NCI-H1694 (cell line): Measurements from ENCODE around the gene LRRTM4.
"Not testable (repeated sequence)": the region's sequence is repeated elsewhere in the genome, so short reads cannot be mapped to it uniquely, and the experiment has no call there.

ENCODE experiments used
- DNase-seq: peaks from one replicate; lab custom pipeline; 2025; lab: John Stamatoyannopoulos, UW

Gene LRRTM4

GRCh38 chr2:77169426-77169825, 352.8 kb downstream of the LRRTM4 start:
- no peak for DNase-seq

GRCh38 chr2:77164021-77164420, 358.2 kb downstream of the LRRTM4 start:
- DNase-seq: not testable (repeated sequence)

- no peak for DNase-seq
Observed at GRCh38 chr2:77161009-77161408, 361.2 kb downstream of the LRRTM4 start.

GRCh38 chr2:77156599-77156998, 365.6 kb downstream of the LRRTM4 start:
- DNase-seq: no peak

- DNase-seq: no peak
Observed at GRCh38 chr2:77155511-77155910, 366.7 kb downstream of the LRRTM4 start.

GRCh38 chr2:77149565-77149964, 372.6 kb downstream of the LRRTM4 start:
- no peak for DNase-seq

- DNase-seq: peak; percentile 49
Observed at GRCh38 chr2:77147153-77147552, 375.0 kb downstream of the LRRTM4 start.

- no peak for DNase-seq
Observed at GRCh38 chr2:77144772-77145171, 377.4 kb downstream of the LRRTM4 start.

- no peak for DNase-seq
Observed at GRCh38 chr2:77142141-77142540, 380.0 kb downstream of the LRRTM4 start.

GRCh38 chr2:77128479-77128878, 393.7 kb downstream of the LRRTM4 start:
- not testable (repeated sequence) for DNase-seq

- no peak for DNase-seq
Observed at GRCh38 chr2:77127345-77127744, 394.8 kb downstream of the LRRTM4 start.

GRCh38 chr2:77121518-77121917, 400.7 kb downstream of the LRRTM4 start:
- DNase-seq: no peak

- no peak for DNase-seq
Observed at GRCh38 chr2:77119333-77119732, 402.8 kb downstream of the LRRTM4 start.

- no peak for DNase-seq
Observed at GRCh38 chr2:77108915-77109314, 413.3 kb downstream of the LRRTM4 start.

- DNase-seq: no peak
Observed at GRCh38 chr2:77105008-77105407, 417.2 kb downstream of the LRRTM4 start.

- DNase-seq: no peak
Observed at GRCh38 chr2:77104554-77104953, 417.6 kb downstream of the LRRTM4 start.

GRCh38 chr2:77102927-77103326, 419.2 kb downstream of the LRRTM4 start:
- DNase-seq: no peak

GRCh38 chr2:77101796-77102452, 420.3 kb downstream of the LRRTM4 start:
- no peak for DNase-seq

- DNase-seq: no peak
Observed at GRCh38 chr2:77099961-77100360, 422.2 kb downstream of the LRRTM4 start.

- DNase-seq: not testable (repeated sequence)
Observed at GRCh38 chr2:77095525-77095924, 426.7 kb downstream of the LRRTM4 start.

GRCh38 chr2:77095096-77095495, 427.1 kb downstream of the LRRTM4 start:
- DNase-seq: no peak

GRCh38 chr2:77088424-77088823, 433.8 kb downstream of the LRRTM4 start:
- DNase-seq: not testable (repeated sequence)

- DNase-seq: no peak
Observed at GRCh38 chr2:77087987-77088414, 434.2 kb downstream of the LRRTM4 start.

- DNase-seq: no peak
Observed at GRCh38 chr2:77086478-77086877, 435.7 kb downstream of the LRRTM4 start.
